Smooth muscle cell of the brain vasculature (primary cell): ENCODE data around the gene ITIH5.

Experiments
- DNase-seq: peaks from one replicate; pipeline ENCODE4 v3.0.0-alpha.2; 2012; ENCODE audit warnings: low read depth, low spot score

The ITIH5 gene

DNA sequence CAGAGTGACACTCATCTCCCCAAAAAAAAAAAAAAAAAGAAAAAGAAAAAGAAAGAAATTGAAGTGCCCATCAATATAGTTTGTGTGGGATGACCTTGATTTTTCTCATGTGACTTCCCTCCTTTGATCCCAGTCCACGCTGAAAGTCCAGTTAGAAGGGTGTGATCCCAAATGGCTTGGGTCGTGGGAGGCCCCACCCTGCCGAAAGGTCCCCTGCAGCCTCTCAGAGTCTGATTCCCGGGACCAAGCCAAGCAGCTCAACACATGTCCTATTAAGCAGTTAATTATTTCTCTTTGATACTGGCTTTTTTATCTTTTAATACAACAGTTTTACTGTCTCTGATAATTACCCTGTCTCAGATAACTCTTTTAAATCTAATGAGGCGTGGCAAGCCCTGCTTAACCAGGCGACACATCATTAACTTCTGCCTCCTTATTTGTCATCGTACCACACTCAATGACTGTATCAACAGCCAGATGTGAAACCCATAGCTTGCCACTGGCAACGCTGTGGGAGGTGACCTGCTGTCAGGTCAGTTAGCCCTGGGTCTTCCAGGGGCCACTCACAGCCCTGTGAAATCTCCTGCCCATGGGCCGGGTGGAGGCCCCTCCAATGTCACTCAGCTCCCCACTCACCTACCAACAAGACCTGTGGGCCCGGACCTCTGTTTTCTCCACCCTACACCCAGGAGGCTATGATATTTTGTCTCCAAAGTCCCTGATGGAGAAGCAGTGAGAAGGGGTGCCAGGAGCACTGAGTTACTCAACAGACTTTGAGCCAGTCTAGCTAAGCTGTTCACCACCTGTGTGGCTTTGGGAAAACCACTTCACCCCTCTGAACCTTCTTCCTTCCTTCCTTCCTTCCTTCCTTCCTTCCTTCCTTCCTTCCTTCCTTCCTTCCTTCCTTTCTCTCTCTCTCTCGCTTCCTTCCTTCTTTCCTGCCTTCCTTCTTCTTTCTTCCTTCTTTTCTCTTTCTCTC lies 146.0 kb downstream of the ITIH5 start:
- DNase-seq: no peak

DNA sequence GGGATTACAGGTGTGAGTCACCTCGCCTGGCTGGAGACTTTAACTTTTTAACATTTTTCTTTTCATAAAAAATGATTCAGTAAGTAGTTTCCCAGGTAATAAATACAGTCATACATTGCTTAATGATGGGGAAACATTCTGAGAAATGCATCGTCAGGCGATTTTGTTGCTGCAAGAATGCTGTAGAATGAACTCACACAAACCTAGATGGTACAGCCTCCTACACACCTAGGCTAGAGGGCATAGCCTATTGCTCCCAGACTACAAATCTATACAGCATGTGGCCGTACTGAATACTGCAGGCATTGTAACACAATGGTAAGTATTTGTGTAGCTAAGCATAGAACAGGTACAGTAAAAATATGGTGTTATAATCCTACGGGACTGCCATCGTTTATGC lies 147.4 kb downstream of the ITIH5 start:
- no peak for DNase-seq

DNA sequence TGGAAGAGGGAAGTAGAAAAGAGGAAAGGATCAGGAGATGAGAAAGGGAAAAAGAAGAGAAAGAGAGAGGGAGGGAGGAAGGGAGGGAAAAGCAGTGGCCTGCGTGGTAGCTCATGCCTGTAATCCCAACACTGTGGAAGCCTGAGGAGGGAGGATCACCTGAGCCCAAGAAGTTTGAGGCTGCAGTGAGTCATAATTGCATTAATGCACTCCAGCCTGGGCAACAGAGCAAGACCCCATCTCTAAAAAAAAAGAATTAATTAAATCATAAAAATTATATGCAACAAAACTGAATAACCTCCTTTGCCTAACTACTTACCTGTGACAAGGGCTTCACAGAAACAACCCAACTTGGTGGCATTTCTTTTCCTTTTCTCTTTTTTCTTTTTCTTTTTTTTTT lies 148.1 kb downstream of the ITIH5 start:
- no peak for DNase-seq

DNA sequence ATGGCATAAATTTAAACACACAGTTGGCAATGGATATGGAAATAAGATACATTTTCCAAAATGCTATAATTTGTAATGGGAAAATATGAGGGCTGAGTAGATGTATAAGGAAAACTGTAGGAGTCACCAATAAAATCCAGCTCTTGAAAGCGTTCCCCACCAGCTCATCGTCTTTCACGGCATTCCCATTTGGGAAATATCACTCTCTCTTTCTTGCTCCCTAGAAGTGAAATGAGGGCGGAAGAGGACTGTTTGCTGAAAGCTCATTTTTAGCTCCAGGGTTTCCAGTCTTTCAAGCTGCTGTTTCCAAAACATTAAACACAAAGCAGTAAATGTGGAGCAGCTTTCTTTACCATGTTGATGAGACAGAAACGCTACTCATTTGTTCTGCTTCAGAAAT lies 151.3 kb downstream of the ITIH5 start:
- no peak for DNase-seq

DNA sequence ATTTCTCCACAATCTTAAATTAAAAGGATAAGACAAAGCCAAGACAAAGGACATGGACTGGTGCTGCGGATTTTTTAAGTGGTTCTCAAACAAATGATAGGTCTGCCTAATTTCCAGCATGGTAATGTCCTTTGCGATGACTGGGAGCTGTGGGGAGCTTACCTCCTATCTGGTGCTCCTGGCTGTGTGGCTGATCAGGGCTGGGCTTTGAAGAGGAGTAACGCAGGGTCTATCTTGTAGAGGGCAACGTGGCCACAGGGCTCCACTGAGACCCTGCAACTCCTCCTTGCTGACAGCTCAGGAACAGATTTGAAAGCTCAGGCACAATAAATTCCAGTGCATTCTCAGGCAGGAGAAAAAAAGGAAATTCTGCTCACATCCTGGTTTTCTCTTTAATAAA lies 152.8 kb downstream of the ITIH5 start:
- DNase-seq: no peak

DNA sequence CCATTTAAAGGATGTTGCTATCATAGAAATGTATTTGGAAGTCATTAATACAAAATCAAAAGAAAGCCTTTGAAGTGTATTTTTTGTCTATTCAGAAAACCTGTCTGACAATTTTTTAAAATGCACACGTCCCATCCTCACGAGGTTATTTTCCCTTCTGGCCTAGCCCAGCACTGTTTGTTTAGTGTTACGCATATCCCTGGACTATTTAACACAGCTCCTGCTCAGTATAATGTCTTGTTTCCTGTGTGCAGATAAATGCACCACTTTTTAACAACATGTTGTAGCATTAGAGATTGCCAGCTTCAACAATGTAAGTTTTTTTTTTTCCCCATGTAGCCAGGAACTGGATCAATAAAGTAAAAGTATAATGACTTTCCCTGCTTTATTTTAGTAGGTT lies 153.3 kb downstream of the ITIH5 start:
- DNase-seq: no peak

DNA sequence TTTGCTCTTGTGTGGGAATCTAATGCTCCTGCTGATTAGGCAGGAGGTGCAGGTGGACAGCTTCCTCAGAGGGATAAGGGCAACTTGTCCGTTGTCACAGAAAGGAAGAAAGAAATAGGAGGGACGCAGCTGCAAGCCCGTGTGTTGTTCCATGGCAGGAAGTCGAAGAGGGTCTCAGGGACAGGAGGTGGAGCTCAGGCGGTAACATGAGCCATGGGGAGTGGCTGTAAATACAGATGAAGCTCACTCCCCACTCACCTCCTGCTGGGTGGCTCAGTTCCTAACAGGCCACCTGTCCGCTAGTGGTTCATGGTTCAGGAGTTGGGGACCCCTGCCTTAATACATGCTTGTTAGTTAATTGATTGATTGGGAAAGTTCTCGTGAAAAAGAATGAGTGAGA lies 154.3 kb downstream of the ITIH5 start:
- no peak for DNase-seq

DNA sequence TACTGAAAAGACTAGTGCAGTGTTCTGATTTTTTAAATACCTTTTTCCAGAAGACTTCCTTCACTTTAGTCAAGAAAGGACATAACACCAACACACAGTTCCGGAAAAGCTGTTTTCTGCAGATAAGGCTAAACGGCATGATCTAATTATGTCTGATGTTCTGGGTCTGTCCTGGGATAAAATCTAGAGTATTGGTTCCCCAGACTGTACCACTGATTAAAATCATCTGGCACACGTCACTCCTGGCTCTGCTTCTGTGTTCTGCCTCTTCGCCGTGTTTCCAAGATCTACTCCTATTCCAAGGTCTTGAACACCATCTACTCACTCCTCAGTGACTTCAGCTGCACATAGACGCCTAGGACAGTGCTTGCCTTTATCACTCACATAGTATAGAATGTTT lies 155.2 kb downstream of the ITIH5 start:
- DNase-seq: no peak
